Measurements from ENCODE around the gene LAIR1.

DNA sequence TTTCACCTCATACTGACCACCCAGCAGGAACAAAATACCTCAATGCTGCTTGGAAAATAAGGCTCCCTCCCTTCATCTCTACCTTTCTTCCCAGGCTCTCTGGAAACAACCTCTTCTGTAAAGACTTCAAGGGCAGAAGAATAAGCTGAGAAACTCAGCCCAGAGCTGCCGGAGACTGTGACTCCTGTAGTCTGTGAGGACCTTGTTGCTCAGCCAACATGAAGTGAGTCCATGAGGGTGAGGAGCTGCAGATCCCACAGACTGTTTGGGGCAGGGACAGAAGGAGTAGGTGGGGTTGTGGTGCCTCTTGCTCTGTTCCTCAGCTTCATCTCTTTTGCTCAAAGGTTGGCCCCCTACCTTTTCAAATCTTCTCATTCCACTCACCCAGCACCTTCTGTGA lies 59.6 kb downstream of the LAIR1 start:
- TF ChIP-seq HDGF (IDR thresholded peaks at IDR 0.05; ENCODE audit: borderline replicate concordance) (no peak), BHLHE40 (IDR thresholded peaks at IDR 0.05; ENCODE audit: borderline replicate concordance) (no peak), TARDBP (IDR thresholded peaks at IDR 0.05) (no peak), SUZ12 (IDR thresholded peaks at IDR 0.05) (no peak)
